Eye (tissue), 1 donor: ENCODE data around the gene PDZRN4.
"Not testable (repeated sequence)": the region's sequence is repeated elsewhere in the genome, so short reads cannot be mapped to it uniquely, and the experiment has no call there.

Experiments
- DNase-seq: peaks from one replicate; pipeline ENCODE4 v3.0.0-alpha.2; 2015

The PDZRN4 gene

DNA sequence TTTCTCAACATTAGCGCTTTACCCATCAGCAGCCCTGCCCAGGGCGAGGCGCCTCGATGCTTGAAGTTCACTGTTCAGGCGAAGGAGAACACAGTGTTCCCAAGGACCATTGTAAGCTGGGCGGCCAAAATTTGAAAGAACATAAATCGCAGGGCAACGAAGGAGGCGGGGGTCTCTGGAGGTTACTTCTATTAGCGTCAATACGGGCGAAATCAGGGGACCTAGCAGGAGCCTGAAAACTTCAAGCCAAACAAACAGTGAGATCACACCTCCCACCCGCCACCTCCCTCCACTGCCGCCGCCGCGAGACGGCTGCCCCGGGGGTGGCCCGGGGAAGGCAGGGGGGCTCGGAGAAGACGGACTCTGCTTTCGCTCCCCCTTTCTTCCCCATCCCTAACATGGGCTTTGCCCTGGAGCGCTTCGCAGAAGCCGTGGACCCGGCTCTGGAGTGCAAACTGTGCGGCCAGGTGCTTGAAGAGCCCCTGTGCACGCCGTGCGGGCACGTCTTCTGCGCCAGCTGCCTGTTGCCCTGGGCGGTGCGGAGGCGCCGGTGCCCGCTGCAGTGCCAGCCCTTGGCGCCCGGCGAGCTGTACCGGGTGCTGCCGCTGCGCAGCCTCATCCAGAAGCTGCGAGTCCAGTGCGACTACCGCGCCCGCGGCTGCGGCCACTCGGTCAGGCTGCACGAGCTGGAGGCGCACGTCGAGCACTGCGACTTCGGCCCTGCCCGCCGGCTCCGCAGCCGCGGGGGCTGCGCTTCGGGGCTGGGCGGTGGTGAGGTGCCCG, at the start of gene PDZRN4:
Gene PDZRN4 (plus strand): TSS at position 263 of the 783 bp plus-strand sequence.
- DNase-seq: peak; percentile 64

DNA sequence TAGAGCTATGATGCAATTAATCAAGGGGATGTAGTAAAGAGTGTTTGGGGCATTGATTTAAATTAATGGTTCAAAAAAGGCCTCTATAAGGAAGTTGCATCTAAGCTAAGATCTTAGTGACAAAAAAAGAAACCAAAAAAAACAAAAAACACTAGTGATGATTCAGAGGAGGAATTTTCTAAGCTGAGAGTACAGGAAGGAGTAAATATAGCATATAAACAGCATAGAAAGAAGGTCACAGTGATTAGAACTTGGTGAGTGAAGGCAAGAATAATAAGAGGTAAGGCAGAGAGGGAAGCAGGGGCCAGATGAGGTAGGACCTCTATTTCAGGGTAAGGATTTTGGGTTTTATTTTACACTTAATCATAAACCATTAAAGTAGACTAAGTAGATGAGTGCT, 48.0 kb upstream of the PDZRN4 start:
- no peak for DNase-seq

DNA sequence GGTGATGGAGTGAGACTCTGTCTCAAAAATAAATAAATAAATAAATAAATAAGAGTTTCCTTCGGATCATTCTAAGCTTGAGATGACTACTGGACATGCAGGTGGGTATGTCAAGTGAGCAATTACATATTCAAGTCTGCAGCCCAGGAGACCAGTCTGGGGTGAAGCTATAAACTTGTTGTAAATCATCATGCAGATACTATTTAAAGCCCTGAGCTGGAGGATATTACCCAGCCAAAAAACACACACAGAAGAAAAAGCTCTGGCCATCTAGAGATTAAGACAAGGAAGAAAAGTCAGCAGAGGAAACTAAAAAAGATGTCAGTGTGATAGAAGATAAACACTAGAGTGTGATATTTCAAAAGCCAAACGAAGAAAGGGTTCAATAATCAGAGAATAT, 47.0 kb upstream of the PDZRN4 start:
- no peak for DNase-seq

DNA sequence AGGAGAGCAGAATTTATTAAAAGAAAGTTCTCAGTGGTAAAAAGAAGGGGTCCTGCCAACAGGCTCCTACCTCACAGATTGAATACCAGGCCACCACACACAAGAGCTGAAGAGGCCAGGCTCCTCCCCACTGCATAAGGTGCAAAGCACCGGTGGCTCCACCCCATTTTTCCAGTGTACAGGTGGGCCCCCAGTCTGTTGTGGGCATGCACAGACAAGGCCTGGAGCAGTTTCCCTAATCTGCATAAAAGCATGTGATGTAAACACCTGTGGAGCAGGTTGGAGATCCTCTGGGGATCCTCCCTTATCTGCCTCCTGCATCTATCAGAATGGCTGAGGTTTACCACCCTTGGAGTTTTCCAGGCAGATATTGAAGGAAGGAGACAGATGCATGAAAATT, 45.7 kb upstream of the PDZRN4 start:
- no peak for DNase-seq

DNA sequence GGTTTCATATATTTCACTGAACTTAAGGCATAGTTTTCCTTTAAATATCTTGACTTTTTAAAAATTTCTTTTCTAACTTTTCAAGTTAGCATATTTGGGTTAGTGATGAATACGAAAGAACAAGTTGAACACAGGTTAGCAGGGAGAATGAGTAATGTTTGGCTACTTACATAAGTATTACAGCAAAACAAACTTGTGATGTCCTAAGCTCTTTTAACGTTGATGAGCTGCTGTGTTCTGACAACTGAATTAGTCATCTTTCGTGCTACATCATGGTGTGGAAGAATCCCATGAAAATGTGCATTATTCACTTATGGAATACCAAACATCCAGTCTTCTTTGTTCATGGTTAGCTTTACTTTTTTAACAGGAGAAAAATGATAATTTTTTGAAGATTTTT, 36.3 kb upstream of the PDZRN4 start:
- no peak for DNase-seq

- DNase-seq: no peak
These were observed 25.7 kb upstream of the PDZRN4 start for GRCh38 chr12:41162461-41162860.

- no peak for DNase-seq
These were observed 20.4 kb upstream of the PDZRN4 start for GRCh38 chr12:41167701-41168100.

DNA sequence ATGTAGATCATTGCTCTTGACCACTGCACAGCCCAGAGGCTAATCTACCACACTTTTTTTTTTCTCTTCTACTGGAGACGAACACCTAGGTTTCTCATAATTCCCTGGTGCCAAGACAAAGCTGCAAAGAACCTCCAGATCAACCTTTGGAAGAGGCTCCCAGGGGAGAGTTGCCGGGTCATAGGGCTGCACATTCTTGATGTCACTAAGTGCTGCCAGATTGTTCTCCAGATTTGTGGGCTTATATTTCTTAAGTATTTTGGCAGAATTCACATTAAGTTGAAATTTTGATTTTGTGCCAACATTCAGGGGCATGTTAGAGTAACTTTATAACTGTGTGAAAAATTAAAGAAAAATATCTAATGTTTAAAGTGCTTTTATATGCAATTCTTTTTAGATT, 13.5 kb upstream of the PDZRN4 start:
- DNase-seq: peak; percentile 31

GRCh38 chr12:41179507-41179906, 8.6 kb upstream of the PDZRN4 start:
- not testable (repeated sequence) for DNase-seq

GRCh38 chr12:41184864-41185263, 3.3 kb upstream of the PDZRN4 start:
- DNase-seq: no peak

- DNase-seq: peak; percentile 23
These were observed 2.1 kb upstream of the PDZRN4 start for GRCh38 chr12:41186026-41186425.

- no peak for DNase-seq
These were observed 798 bp downstream of the PDZRN4 start for GRCh38 chr12:41188841-41189394.

DNA sequence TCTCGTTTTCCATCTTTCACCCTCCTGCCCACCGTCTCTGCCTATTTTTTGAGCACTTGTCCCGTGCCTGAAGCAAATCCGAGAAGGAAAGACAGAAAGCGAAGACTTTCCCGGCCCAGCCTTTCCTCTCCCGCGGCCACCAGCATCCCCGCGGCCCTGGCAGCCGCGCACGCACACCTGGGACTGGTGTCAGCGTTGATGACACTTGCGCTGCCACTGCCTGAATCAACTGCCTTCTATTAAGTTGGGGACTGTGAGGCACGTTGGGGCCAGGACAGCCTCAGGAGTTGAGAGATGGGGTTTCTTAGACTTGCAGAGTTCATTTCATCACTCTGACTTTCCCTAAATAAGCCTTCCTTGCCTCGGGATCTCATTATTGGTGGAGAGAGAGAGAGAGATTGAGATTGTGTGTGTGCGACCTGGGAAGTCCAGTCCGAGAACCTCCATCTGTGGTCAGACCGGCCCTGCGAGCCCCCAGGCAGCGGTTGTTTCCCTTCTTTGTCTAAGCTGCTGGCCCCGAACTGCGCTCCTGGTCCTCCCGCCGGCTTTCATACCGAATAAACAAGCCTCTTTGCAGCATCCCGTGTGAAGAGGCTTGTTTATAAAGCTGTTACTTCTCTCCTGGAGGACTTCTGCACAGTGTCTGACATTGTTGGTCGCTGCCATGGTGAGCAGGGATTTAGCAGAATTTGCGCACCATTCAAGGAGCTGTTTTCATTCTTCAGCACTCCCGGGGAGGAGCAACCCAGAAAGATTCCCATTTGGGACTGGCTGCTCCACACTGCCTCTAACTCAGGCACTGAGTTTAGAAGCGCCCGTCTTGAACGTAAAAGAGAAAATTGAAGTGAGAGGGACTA, 1.5 kb downstream of the PDZRN4 start:
- DNase-seq: peak; percentile 63

DNA sequence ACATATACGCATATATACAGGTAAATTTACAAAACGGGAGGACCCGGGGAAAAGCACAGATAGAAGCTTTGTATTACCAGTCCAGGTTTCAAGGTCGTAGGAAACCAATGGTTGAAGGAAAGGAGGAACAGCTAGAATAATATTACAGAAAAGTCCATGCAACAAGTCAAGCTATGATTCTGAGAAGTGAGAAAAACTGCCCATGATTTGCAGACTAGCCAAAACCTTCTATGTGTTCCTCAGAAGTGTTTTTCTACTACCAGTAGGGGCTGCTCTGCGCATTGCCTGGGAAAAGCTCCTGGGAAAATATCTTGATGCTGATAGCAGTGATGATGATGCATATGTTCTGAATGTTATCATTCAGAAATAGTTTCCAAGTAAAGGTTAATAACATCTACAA, 2.2 kb downstream of the PDZRN4 start:
- DNase-seq: peak; percentile 68

DNA sequence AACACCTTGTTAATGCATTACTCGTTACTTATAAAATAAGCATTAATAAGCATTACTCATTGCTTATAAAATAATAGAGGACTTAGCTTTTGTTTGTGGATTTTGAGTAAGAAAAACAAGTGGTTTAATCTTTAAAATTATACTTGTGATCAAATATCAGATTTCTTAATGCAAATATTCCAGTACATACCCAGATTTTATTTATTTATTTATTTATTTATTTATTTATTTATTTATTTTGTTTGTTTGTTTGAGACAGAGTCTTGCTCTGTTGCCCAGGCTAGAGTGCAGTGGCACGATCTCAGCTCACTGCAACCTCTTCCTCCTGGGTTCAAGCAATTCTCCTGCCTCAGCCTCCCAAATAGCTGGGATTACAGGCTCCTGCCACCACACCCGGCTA, 3.4 kb downstream of the PDZRN4 start:
- not testable (repeated sequence) for DNase-seq

- no peak for DNase-seq
These were observed 5.2 kb downstream of the PDZRN4 start for GRCh38 chr12:41193311-41193710.

- DNase-seq: peak; percentile 34
These were observed 13.9 kb downstream of the PDZRN4 start for GRCh38 chr12:41202051-41202450.

DNA sequence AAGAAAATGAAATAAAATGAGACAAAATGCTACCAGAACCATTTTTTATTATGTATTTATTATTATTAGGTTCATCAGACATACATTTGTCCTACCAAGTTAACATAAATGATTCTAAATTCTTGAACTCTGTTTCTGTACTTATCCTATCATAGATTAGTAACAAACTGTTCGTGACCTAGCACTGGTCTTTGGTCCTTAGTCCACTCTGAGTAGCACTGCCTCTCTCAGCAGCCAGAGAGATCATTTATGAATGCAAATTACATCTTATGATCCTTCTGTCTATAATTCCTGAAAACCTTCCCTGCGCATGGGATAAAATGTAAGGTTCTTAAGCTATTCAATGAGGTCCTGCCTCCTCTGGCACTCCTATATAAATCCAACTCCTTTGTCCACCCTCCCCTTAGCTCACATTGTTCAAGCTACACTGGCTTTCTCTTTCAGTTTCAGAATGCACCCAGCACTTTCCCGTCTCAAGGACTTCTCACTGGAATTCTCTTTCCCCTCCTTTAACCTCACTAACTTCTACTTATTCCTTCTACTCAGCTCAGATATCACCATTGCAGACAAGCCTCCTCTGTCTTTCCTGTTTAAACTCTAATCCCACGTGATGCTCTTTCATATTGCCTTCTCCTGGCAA, 17.1 kb downstream of the PDZRN4 start:
- DNase-seq: peak; percentile 45

GRCh38 chr12:41206298-41206697, 18.2 kb downstream of the PDZRN4 start:
- DNase-seq: no peak

GRCh38 chr12:41211448-41211847, 23.3 kb downstream of the PDZRN4 start:
- DNase-seq: no peak

DNA sequence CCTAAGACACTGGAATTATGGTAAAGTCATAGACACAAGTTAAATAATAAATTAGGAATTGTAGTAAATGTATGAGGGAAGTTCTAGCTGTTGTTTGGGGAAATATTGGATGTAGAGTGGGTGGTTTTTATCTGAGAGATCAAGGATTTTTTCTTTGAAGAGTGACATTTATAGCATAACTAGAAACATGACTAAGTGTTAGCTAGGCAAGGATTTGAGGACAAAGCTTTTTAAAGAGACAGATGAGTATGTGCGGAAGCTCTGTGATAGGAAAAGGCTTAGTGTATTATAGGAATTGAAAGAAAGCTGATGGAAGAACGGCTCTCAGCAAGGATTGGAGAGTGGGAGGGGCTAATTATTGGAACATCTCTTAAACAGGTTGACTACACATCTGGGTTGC, 24.5 kb downstream of the PDZRN4 start:
- no peak for DNase-seq

GRCh38 chr12:41213107-41213506, 25.0 kb downstream of the PDZRN4 start:
- DNase-seq: no peak

GRCh38 chr12:41213648-41214047, 25.5 kb downstream of the PDZRN4 start:
- DNase-seq: no peak
